K562 (cell line): ENCODE data around the gene RPS2. TPM values are rescaled to one million over a fixed set of nuclear protein-coding genes. Genes with fewer than 3 reads are reported as not detected.
A peak's percentile ranks its signal among the peaks of the same experiment; 100 is the strongest.

Experiments used
- CEBPG ChIP-seq, 3 experiments: fragments of 200-800 bp in 1 of 3; sonication (Bioruptor generic) in 1 of 3; sonication (generic) in 1 of 3; formaldehyde crosslinking in 1 of 3; IDR thresholded peaks in 2 of 3; conservative IDR thresholded peaks in 1 of 3; 2 replicates each; pipeline versions ENCODE4 v1.6.1 to v1.8.0; 2016 to 2022; ENCODE audit warnings: missing compliant biosample characterization in 2 of 3, missing genetic modification characterization in 2 of 3, mild to moderate bottlenecking in 1 of 3, missing genetic modification reagents in 1 of 3
- DNMT1 ChIP-seq: fragments of 450-650 bp; IDR thresholded peaks from 2 replicates; pipeline ENCODE4 v1.6.1; 2016; ENCODE audit warnings: antibody characterized with exemption, mild to moderate bottlenecking
- IFI16 ChIP-seq: fragments of 250-450 bp; sonication (Bioruptor Pico); IDR thresholded peaks from 2 replicates; pipeline ENCODE4 v2.1.2; 2022; ENCODE audit warnings: mild to moderate bottlenecking, inconsistent platforms
- KAT7 ChIP-seq: sonication (generic); formaldehyde crosslinking; IDR thresholded peaks from 2 replicates; pipeline ENCODE4 v1.8.0; 2022; ENCODE audit warnings: missing genetic modification reagents, mild to moderate bottlenecking, borderline replicate concordance
- KAT8 ChIP-seq: fragments of 450-650 bp; IDR thresholded peaks from 2 replicates; pipeline ENCODE4 v1.6.1; 2016; ENCODE audit warnings: low read depth, mild to moderate bottlenecking
- KDM2B ChIP-seq: fragments of 250-450 bp; sonication (Bioruptor Pico); IDR thresholded peaks from 2 replicates; pipeline ENCODE4 v1.8.0; 2021; ENCODE audit warnings: mild to moderate bottlenecking, moderate library complexity
- KDM4B ChIP-seq, 2 experiments: fragments of 450-650 bp in 1 of 2; sonication (generic) in 1 of 2; IDR thresholded peaks; 2 replicates each; pipeline ENCODE4 v1.6.1; 2016 to 2017; ENCODE audit warnings: borderline replicate concordance in 2 of 2, antibody characterized with exemption in 1 of 2, low read depth in 1 of 2, mild to moderate bottlenecking in 1 of 2
- NR4A1 ChIP-seq, 2 experiments: fragments of 250-450 bp in 1 of 2; fragments of 450-650 bp in 1 of 2; sonication (Bioruptor Pico) in 1 of 2; IDR thresholded peaks; 2 replicates each; pipeline versions ENCODE4 v1.4.0 to v1.6.1; 2016 to 2020; ENCODE audit warnings: mild to moderate bottlenecking in 2 of 2, missing compliant biosample characterization in 1 of 2, missing genetic modification characterization in 1 of 2, moderate library complexity in 1 of 2
- SMARCA5 ChIP-seq: fragments of 450-650 bp; IDR thresholded peaks from 2 replicates; pipeline ENCODE4 v1.6.1; 2016
- ZNF668 ChIP-seq: fragments of 250-450 bp; sonication (Bioruptor Pico); IDR thresholded peaks from 2 replicates; pipeline ENCODE4 v1.8.0; 2022; ENCODE audit warnings: mild to moderate bottlenecking, inconsistent platforms
- polyA plus RNA-seq, 8 experiments: library from polyadenylated mRNA; depleted of rRNA in 4 of 8; stranded (reverse) in 5 of 8; unstranded in 3 of 8; fragments of >200 nt; fragmentation: Nextera tagmentation in 2 of 8; fragmentation: Illumina TruSeq in 1 of 8; extraction: Ambion mirVana in 2 of 8; extraction: Trizol in 1 of 8; gene quantifications; 2 replicates each; pipeline versions ENCODE4 v1.2.1 to v1.2.3, GENCODE V29; 2011 to 2014; ENCODE audit warnings: inconsistent platforms in 1 of 8, missing spikeins in 1 of 8
- total RNA-seq, 7 experiments: library from RNA; depleted of rRNA in 6 of 7; stranded (reverse); fragments of >200 nt in 6 of 7; fragmentation: Illumina TruSeq in 2 of 7; extraction: Trizol in 2 of 7; gene quantifications; 2 replicates each; pipeline versions ENCODE4 v1.2.1 to v1.2.3, GENCODE V29; 2011 to 2021; ENCODE audit warnings: low replicate concordance in 1 of 7
- TF ChIP-seq, protein P1 (sequence below): fragments of 450-650 bp; IDR thresholded peaks from 2 replicates; pipeline ENCODE4 v1.7.1; 2018; ENCODE audit warnings: mild to moderate bottlenecking, low read depth; ENCODE audit not compliant: partially characterized antibody
- TF ChIP-seq, protein P2 (sequence below): fragments of 250-450 bp; sonication (Bioruptor Pico); IDR thresholded peaks from 2 replicates; pipeline ENCODE4 v1.5.0; 2021; ENCODE audit warnings: mild to moderate bottlenecking, moderate library complexity
- TF ChIP-seq, protein P3 (sequence below): sonication (generic); IDR thresholded peaks from 2 replicates; pipeline ENCODE4 v1.6.1; 2016
- TF ChIP-seq, protein P4 (sequence below), 3 experiments: IDR thresholded peaks in 2 of 3; conservative IDR thresholded peaks in 1 of 3; 2 replicates each; pipeline ENCODE4 v1.5.1; 2011 to 2012; ENCODE audit warnings: low read length in 3 of 3, mild to moderate bottlenecking in 3 of 3, control low read depth in 2 of 3, improper control_type of control experiment in 1 of 3, inconsistent platforms in 1 of 3, low read depth in 1 of 3, mixed read lengths in 1 of 3, moderate library complexity in 1 of 3; ENCODE audit not compliant: insufficient read depth in 2 of 3

RPS2 gene
- total and polyA plus RNA-seq, 9 of the 15 experiments (the other 6 are each of a cell fraction or from before 2014, with no cell fraction given), result 834 to 4,794 (median 3,793) TPM

DNA sequence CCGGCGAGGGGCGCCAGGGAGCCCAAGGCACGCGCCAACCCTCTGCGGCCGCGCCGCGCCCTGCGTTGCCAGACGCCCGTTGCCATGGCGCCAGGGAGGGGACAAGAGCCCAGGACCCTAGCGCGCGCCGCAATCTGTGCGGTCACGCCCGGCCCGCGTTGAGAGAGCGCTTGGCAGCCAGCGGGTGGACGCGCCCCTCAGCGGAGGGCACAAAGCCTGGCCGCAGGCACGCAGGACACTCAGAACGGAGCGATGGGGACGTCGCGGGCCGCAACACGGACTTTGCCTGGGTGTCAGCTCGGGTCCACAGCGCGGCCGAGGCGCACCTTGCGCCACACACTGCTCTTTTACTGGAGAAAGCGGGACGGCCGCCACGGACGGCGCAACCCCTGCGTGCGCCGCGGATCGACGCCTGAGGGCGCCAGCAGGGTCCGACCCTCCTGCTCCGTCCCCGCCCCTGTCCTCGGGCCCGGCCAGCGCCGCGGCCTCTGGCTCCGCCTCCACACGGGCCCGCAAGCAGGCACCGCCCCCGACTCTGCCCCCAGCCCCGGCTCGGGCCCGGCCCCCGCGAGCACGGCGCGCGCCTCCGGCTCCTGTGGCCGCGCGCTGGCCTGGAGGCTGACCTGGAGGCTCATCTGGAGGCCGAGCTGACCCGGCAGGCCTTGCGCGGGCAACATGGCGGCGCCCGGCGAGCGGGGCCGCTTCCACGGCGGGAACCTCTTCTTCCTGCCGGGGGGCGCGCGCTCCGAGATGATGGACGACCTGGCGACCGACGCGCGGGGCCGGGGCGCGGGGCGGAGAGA, 19.1 kb upstream of the RPS2 start, which contains the start of gene GFER (continued):
- TF ChIP-seq, protein P1, sequence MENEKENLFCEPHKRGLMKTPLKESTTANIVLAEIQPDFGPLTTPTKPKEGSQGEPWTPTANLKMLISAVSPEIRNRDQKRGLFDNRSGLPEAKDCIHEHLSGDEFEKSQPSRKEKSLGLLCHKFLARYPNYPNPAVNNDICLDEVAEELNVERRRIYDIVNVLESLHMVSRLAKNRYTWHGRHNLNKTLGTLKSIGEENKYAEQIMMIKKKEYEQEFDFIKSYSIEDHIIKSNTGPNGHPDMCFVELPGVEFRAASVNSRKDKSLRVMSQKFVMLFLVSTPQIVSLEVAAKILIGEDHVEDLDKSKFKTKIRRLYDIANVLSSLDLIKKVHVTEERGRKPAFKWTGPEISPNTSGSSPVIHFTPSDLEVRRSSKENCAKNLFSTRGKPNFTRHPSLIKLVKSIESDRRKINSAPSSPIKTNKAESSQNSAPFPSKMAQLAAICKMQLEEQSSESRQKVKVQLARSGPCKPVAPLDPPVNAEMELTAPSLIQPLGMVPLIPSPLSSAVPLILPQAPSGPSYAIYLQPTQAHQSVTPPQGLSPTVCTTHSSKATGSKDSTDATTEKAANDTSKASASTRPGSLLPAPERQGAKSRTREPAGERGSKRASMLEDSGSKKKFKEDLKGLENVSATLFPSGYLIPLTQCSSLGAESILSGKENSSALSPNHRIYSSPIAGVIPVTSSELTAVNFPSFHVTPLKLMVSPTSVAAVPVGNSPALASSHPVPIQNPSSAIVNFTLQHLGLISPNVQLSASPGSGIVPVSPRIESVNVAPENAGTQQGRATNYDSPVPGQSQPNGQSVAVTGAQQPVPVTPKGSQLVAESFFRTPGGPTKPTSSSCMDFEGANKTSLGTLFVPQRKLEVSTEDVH, result no peak
- TF ChIP-seq, protein P2, sequence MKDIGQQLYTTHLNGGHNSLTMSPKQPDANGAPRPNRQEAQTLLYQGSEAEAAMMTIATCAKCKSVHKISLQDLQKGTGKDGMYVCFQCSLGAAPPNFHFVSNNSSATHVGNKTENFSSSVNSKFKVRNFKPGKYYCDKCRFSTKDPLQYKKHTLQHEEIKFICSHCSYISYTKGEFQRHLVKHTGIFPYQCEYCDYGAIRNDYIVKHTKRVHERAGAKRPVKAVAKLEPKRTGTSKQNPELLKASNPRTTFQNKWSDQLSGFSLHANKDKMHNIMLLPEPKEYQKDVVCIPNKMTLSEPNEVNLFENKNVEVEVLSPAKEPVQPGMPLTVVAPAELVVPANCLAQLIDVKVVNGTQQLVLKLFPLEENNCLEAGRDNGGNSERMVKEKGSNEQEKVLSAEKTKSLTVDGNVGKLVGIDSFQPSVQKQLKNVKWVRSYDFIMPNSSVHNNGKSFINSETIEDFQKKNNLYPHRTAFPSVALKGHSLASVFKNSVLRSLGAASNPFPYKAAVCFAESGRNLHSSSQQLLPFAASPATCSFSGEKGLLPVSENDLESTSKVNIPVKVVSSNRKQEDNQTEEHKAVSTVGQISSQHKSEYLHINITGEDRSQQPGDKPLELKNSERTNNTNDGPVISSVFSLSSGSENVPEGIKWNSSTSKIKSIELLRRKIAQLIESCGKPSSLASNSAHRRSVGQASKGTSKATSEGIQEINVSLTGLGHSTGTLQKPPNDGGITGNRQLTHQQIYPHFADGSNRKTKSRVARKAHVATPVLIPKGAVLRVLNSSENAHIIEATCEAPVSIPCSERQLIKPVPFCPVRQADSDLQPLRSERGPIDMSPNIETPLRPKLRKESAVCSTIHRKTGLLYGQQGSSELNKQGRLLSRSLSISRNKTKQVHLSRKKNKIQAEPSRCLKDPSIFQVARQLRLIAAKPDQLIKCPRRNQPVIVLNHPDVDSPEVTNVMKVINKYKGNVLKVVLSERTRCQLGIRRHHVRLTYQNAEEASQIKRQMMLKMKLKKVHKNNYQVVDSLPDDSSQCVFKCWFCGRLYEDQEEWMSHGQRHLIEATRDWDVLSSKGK (CRISPR knock-in tag), result no peak
- TF ChIP-seq, protein P3, sequence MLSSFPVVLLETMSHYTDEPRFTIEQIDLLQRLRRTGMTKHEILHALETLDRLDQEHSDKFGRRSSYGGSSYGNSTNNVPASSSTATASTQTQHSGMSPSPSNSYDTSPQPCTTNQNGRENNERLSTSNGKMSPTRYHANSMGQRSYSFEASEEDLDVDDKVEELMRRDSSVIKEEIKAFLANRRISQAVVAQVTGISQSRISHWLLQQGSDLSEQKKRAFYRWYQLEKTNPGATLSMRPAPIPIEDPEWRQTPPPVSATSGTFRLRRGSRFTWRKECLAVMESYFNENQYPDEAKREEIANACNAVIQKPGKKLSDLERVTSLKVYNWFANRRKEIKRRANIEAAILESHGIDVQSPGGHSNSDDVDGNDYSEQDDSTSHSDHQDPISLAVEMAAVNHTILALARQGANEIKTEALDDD, result no peak
- TF ChIP-seq KAT8 (no peak), KDM2B (CRISPR knock-in tag) (peak; percentile 61; the same call in 1 of the 2 replicates), CEBPG (CRISPR knock-in tag; IDR thresholded peaks at IDR 0.05) (peak; percentile 57; the same call in 1 of the 2 replicates), CEBPG (tag; conservative IDR thresholded peaks at IDR 0.05 in 1 of 2, IDR thresholded peaks at IDR 0.05 in 1 of 2) (0 out of 4 replicates have a peak, but pooled peaks of 1 of the 2 experiments have one; percentile 26), KDM4B (IDR thresholded peaks at IDR 0.05; ENCODE audit: borderline replicate concordance in 2 of 2, low read depth in 1 of 2) (0 out of 4 replicates have a peak, but pooled peaks of 1 of the 2 experiments have one; percentile 16), IFI16 (CRISPR knock-in tag) (no peak), ZNF668 (CRISPR knock-in tag) (peak; percentile 44; the same call in 1 of the 2 replicates), NR4A1 (CRISPR knock-in tag; IDR thresholded peaks at IDR 0.05) (peak; percentile 79; the same call in 1 of the 2 replicates), NR4A1 (tag; IDR thresholded peaks at IDR 0.05) (peak; percentile 71), SMARCA5 (no peak), KAT7 (CRISPR knock-in tag) (peak; percentile 85; the same call in 1 of the 2 replicates), DNMT1 (no peak)
- TF ChIP-seq, protein P4, sequence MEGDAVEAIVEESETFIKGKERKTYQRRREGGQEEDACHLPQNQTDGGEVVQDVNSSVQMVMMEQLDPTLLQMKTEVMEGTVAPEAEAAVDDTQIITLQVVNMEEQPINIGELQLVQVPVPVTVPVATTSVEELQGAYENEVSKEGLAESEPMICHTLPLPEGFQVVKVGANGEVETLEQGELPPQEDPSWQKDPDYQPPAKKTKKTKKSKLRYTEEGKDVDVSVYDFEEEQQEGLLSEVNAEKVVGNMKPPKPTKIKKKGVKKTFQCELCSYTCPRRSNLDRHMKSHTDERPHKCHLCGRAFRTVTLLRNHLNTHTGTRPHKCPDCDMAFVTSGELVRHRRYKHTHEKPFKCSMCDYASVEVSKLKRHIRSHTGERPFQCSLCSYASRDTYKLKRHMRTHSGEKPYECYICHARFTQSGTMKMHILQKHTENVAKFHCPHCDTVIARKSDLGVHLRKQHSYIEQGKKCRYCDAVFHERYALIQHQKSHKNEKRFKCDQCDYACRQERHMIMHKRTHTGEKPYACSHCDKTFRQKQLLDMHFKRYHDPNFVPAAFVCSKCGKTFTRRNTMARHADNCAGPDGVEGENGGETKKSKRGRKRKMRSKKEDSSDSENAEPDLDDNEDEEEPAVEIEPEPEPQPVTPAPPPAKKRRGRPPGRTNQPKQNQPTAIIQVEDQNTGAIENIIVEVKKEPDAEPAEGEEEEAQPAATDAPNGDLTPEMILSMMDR (IDR thresholded peaks at IDR 0.05 in 2 of 3, conservative IDR thresholded peaks at IDR 0.05 in 1 of 3; ENCODE audit: insufficient read depth in 2 of 3, low read depth in 1 of 3, low read length in 3 of 3), result peak; percentile 46 to 80 (median 73)
